ENCODE measurements around the gene PARD3B.

The PARD3B gene

DNA sequence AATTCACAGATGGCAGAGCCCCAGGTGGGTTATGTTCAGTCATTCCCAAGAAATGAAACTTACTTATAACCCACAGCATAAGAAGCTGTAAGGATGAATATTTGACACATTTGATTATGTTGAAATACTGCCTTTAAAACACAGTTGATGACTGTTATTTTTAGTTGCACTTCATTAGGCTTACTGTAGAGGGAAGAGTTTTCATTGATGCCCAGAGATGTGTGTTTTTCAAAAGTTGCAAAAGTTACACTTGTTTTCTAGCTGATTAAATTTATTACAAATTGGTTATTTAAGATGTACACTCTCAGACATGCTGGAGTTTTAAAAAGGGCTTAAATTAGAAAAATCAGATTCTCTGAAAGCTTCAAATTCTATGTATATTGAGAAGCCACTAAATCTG is 506.1 kb downstream of the PARD3B start:
- no peak for DNase-seq (ENCODE audit: low read depth in 1 of 2, low spot score in 1 of 2)
- TF ChIP-seq CTCF (IDR thresholded peaks at IDR 0.05; ENCODE audit: insufficient read depth, low read length) (no peak), GABPA (IDR thresholded peaks at IDR 0.05; ENCODE audit: low read depth) (no peak), POLR2AphosphoS5 (IDR thresholded peaks at IDR 0.05; ENCODE audit: low read depth) (no peak), SPI1 (IDR thresholded peaks at IDR 0.05; ENCODE audit: borderline replicate concordance, low read depth) (no peak)
- TF ChIP-seq, protein P1, sequence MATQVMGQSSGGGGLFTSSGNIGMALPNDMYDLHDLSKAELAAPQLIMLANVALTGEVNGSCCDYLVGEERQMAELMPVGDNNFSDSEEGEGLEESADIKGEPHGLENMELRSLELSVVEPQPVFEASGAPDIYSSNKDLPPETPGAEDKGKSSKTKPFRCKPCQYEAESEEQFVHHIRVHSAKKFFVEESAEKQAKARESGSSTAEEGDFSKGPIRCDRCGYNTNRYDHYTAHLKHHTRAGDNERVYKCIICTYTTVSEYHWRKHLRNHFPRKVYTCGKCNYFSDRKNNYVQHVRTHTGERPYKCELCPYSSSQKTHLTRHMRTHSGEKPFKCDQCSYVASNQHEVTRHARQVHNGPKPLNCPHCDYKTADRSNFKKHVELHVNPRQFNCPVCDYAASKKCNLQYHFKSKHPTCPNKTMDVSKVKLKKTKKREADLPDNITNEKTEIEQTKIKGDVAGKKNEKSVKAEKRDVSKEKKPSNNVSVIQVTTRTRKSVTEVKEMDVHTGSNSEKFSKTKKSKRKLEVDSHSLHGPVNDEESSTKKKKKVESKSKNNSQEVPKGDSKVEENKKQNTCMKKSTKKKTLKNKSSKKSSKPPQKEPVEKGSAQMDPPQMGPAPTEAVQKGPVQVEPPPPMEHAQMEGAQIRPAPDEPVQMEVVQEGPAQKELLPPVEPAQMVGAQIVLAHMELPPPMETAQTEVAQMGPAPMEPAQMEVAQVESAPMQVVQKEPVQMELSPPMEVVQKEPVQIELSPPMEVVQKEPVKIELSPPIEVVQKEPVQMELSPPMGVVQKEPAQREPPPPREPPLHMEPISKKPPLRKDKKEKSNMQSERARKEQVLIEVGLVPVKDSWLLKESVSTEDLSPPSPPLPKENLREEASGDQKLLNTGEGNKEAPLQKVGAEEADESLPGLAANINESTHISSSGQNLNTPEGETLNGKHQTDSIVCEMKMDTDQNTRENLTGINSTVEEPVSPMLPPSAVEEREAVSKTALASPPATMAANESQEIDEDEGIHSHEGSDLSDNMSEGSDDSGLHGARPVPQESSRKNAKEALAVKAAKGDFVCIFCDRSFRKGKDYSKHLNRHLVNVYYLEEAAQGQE (IDR thresholded peaks at IDR 0.05; ENCODE audit: insufficient replicate concordance, low read depth), result no peak
- H3K4me3 ChIP-seq (replicated peaks; ENCODE audit: insufficient read depth, low read length), result no peak overlapping the region
- no peaks in the 10 kb centered on the region for H3K27me3 ChIP-seq (ENCODE audit: insufficient read depth, poor library complexity, severe bottlenecking)
- no peak overlapping the region for H3K27ac ChIP-seq (replicated peaks)

- TF ChIP-seq GABPA (IDR thresholded peaks at IDR 0.05; ENCODE audit: low read depth), result no peak
- no peak for TF ChIP-seq CTCF (IDR thresholded peaks at IDR 0.05; ENCODE audit: insufficient read depth, low read length)
- no peak for TF ChIP-seq SPI1 (IDR thresholded peaks at IDR 0.05; ENCODE audit: borderline replicate concordance, low read depth)
- TF ChIP-seq POLR2AphosphoS5 (IDR thresholded peaks at IDR 0.05; ENCODE audit: low read depth), result no peak
- TF ChIP-seq, protein P1 (IDR thresholded peaks at IDR 0.05; ENCODE audit: insufficient replicate concordance, low read depth), result no peak
- Histone ChIP-seq H3K27ac (replicated peaks) (no peak overlapping the region), H3K27me3 (ENCODE audit: insufficient read depth, poor library complexity, severe bottlenecking) (no peaks in the 10 kb centered on the region), H3K4me3 (replicated peaks; ENCODE audit: insufficient read depth, low read length) (no peak overlapping the region)
- no peak for DNase-seq (ENCODE audit: low read depth in 1 of 2, low spot score in 1 of 2)
These were observed 507.5 kb downstream of the PARD3B start for GRCh38 chr2:205052781-205053180.

DNA sequence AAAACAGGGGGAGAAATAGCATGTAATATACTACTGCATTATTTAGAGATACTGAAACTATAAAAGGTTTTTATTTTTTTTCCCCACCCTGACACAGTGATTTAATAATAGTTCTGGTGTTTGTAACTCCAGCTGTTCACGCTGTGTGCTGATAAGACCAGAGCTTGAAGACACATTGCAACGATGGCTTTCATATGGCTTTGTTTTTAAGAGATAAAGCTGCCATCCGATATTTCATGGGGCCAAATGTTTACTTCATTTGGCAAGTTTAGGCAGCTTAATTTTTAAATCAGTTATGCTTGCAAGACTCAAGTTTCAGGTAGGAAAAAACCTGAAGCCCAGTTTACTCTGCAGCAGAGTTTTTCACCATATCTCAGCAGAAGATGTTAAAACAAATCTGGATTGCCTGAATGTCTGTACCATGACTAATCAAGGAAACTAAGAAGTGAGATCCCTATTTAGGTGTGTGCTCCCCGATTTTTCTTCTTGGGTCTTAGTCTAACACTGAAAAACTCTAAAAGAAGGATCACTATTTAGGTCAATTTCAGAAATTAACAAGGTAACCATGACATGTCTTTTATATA is 508.6 kb downstream of the PARD3B start:
- no peaks in the 10 kb centered on the region for H3K27me3 ChIP-seq (ENCODE audit: insufficient read depth, poor library complexity, severe bottlenecking)
- H3K27ac ChIP-seq (replicated peaks), result no peak overlapping the region
- TF ChIP-seq POLR2AphosphoS5 (IDR thresholded peaks at IDR 0.05; ENCODE audit: low read depth) (no peak), CTCF (IDR thresholded peaks at IDR 0.05; ENCODE audit: insufficient read depth, low read length) (no peak), SPI1 (IDR thresholded peaks at IDR 0.05; ENCODE audit: borderline replicate concordance, low read depth) (no peak), GABPA (IDR thresholded peaks at IDR 0.05; ENCODE audit: low read depth) (no peak)
- TF ChIP-seq, protein P1 (IDR thresholded peaks at IDR 0.05; ENCODE audit: insufficient replicate concordance, low read depth), result no peak
- no peak overlapping the region for H3K4me3 ChIP-seq (replicated peaks; ENCODE audit: insufficient read depth, low read length)
- DNase-seq (ENCODE audit: low read depth in 1 of 2, low spot score in 1 of 2), result no peak
